NCI-H2196 (cell line): ENCODE results near the gene GPR61.
A peak's percentile ranks its signal among the peaks of the same experiment; 100 is the strongest.

Source experiments
- DNase-seq: peaks from one replicate; lab custom pipeline; 2025; ENCODE audit not compliant: unreplicated experiment; lab: John Stamatoyannopoulos, UW

Gene GPR61

DNA sequence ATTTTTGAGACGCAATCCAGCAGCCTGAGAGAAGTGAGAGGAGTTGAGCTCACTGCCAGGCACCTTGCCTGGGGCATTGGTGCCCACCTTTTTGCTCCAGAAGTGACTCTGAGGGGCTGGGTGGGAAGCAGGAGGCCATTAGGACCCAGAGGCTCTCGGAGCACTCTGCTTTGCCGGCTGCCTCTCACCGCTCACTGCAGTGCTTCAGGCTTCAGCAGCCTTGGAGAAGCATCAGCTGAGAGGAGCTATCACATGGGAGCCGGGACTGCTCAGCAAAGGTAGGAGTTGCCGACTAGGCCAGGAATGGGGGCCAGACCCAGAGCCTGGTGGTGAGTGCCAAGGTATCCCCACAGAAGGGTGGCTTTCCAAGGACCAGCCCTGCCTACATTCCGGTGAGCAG, at the start of gene GPR61:
GPR61 (plus strand) TSS at position 197 of the 400 bp plus-strand sequence. CDS start 3,151 bp downstream, outside the sequence.
- DNase-seq: no peak

DNA sequence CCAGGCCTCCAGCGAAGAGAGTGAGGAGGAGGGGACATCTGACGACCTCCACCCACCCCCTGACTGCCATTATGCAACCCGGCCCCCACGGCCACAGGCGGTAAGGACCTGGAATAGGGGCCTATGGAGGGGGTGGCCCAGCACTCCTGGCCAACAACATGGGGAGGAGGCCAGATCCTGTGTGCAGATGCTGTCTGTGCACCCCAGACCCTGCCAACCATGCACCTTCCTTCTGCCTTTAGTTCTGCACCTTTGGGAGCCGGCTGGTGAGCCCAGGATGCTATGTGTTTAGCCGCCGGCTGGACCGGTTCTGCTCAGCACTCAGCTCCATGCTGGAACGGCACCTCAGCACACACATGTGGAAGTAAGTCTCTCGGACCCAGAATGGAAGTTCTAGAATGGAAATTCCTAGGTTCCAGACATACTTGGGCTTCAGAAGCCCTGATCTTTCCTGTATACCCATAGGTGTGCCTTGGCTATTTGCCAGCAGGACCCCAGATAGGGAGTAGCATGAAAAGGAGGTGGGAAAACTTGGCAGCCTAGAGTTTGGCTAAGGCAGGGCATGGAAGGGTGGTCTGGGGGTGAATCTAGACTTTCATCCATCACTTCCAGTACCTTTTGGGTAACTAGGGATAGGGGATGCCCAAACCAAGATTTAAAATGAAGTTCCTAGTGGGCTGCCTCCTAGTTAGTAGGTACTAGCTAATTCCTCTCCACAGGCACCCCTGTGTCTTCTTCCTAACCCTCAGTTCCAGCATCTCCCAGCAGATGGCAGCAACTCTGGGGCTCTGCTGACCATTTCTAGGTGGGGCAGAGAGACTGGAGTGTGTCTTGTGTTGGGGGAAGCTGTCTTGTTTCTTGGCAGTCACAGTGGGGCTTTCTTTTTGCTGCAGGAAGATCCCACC, 49.4 kb upstream of the GPR61 start:
- DNase-seq: peak; percentile 73

DNA sequence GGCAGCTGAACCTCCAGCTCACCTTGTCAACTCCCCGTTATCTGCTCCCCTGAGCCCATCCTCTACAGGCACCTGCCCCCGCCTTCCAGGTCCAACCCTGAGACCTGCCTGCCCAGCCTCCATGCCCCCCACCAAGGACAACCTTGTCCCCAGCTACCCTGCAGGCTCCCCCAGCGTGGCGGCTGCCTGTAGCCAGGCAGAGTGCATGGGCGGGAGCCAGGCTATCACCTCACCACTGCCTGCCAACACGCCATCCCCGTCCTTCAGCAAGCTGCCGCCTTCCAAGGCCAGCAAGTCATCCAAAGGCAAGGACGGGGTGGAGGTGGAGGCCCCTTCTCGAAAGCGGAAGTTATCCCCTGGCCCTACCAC, 48.8 kb upstream of the GPR61 start:
- no peak for DNase-seq

- DNase-seq: no peak
Observed at GRCh38 chr1:109491372-109491771, 48.3 kb upstream of the GPR61 start.

GRCh38 chr1:109492779-109493178, 46.9 kb upstream of the GPR61 start:
- DNase-seq: no peak

DNA sequence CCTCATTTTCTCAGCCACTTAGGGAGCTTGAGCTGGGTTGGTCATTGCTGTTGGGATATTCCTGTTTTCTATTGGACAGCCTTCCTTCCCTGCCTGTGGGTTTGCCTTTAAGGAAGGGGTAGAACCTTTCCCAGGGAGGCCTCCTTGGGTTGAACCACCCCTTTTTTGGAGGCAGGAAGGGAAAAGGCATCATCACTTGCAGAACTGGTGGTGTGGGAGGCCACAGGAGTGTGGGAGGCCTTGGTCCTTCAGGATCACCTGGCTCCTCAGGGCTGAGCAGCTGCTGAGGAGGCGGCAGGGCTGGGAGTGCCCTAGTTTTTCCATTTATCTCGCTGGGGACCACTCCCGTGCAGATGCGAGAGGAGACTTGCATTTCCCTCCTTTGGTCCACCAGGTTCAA, 46.4 kb upstream of the GPR61 start:
- DNase-seq: no peak

DNA sequence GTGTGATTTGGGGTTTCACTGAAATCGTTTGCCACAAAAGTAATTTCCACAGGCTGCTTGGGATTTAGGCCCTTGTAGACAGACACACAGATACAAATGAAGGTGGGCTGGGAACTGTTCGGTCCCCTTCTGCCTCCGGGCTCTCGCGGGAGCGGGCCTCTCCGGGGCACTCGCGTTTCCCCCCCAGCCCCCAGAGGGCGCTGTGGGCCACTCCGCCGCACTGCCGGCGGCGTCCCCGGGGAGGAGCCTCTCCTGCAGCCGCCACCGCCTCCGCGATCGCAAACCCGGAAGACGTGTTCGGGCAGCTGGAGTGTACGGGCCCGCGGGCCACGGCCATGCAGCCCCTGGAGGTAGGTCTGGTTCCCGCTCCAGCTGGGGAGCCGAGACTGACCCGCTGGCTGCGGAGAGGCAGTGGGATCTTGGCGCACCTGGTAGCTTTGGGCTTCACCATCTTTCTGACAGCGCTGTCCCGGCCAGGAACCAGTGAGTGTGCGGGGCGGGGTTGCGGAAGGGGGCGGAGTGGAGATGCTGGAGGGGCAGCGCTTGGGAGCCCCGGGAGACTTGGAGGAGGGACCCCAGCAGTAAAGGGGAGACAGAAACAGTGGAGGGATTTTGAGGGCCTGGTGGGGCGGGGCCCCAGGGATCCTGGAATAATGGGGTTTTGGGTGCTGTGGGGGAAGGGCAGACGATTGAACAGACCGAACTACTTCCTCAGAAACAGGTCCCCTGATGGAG, 45.7 kb upstream of the GPR61 start, which contains the start of gene CYB561D1:
CYB561D1 (plus strand) TSS at position 290 of the 735 bp plus-strand sequence; CDS start at position 336, 46 bp downstream.
- peak; percentile 92 for DNase-seq

GRCh38 chr1:109495738-109496137, 43.9 kb upstream of the GPR61 start:
- no peak for DNase-seq

DNA sequence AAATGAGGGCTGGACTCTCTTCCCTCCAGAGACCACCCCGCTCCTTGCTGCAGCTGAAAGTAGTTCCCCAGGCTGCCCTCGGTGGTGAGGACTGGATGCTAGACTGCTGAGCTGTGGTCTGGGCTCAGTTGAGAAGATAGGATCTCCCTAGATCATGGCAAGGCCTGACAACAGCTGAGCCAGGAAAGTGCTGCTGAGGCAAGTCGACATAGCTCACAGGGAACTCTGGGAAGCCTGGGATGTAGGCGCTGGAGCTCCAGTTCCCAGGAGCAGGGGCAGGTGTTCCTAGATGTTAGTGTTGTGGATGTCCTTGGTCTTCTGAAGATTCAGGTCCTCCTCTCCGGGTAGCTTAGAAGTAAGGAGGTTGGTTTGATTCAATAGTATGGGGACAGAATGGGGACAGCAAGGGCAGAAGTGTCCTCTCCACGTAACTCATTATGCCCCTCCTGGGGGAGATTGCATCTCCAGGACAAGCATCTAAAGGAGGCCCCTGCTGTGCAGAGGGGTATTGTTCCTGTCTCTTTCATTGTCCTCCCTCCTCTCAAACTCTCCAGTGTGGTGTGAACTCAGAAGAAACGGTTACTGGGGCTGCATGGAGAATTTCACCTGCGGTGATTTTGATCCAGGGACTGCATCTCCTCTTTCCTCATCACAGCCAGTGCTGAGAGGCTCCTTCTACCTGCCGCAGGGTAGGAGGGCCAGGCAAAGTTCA, 42.1 kb upstream of the GPR61 start:
- no peak for DNase-seq

- peak; percentile 74 for DNase-seq
Observed at GRCh38 chr1:109498161-109498801, 41.4 kb upstream of the GPR61 start.

GRCh38 chr1:109499081-109499480, 40.6 kb upstream of the GPR61 start:
- no peak for DNase-seq

- DNase-seq: peak; percentile 37
Observed at GRCh38 chr1:109499661-109500536, 39.8 kb upstream of the GPR61 start.

DNA sequence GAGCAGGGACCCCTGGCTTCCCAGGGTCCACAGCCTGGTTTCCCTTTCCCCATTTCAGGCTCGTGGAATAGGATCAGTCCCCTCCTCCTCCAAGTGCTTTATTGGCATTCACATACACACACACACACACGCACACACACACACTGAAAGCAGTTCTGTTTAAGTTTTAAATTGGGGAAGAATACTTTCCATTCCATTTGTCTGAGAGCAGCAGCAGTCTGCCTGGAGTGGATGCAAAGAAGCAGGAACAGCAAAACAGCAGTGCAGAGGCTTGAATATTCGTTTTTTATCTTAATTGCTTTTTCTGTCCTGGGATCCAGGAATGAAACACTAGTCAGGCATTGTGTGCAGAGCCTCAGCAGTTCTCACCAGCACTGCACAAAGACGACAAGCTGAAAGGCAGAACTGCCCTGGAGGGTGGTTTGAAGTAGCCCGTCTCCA, 38.7 kb upstream of the GPR61 start:
- no peak for DNase-seq

- no peak for DNase-seq
Observed at GRCh38 chr1:109501644-109502363, 37.9 kb upstream of the GPR61 start.

DNA sequence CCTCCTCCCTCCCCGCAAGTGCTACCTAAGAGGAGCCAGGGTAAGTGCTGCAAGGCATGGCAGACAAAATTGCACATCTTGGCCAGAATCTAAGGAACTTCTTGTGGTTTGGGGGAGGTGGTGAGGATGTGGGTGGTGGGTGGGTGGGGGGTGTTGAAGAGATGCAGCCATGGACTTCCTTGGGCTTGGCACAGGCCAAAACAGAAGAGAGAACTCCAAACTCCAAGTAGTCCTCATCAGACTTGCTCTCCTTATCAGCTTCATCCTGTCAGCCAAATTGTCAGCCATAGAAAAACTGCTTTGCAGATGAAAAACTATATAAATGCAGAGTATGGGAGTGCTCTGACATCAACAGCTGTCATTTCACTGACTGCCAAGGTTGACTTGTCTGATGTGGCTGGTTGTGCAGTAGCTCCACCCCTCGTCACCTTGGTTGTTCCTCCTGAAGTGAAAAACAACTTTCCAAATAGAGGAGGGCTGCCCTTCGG, 37.3 kb upstream of the GPR61 start:
- DNase-seq: no peak

- no peak for DNase-seq
Observed at GRCh38 chr1:109503935-109504334, 35.7 kb upstream of the GPR61 start.

GRCh38 chr1:109504974-109505373, 34.7 kb upstream of the GPR61 start:
- no peak for DNase-seq

- no peak for DNase-seq
Observed at GRCh38 chr1:109508001-109508872, 31.4 kb upstream of the GPR61 start.
